PC-9 (cell line): Measurements from ENCODE around the gene DOCK9.

Experiments used
- EZH2 ChIP-seq: fragments of 200-600 bp; sonication (generic); IDR thresholded peaks from 2 replicates; pipeline ENCODE4 v1.8.0; 2017; ENCODE audit warnings: antibody characterized with exemption, low read depth
- TF ChIP-seq, protein P1 (sequence below): fragments of 200-600 bp; sonication (generic); conservative IDR thresholded peaks from 2 replicates; pipeline ENCODE4 v1.6.1; 2017; ENCODE audit warnings: mixed run types, antibody characterized with exemption, mild to moderate bottlenecking, moderate library complexity

DNA sequence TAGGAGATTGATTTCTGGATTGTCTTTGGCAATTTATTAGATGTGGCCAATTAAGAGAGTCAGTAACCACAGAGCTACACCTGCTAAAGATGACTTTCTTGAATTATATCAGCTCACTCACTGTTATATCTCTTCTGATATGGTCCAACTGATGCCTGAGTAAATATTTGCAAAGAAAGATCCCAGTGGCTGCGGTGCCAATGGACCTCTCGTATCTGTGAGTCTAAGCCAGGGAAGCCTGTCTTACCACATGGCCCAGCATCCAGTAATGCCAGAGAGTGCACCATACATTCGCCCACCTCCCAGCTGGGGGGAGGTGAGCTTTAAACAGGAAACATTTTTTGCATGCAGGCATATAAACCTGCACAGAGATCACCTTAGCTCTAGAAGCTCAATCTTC lies 142.7 kb downstream of the DOCK9 start:
- TF ChIP-seq, protein P1, sequence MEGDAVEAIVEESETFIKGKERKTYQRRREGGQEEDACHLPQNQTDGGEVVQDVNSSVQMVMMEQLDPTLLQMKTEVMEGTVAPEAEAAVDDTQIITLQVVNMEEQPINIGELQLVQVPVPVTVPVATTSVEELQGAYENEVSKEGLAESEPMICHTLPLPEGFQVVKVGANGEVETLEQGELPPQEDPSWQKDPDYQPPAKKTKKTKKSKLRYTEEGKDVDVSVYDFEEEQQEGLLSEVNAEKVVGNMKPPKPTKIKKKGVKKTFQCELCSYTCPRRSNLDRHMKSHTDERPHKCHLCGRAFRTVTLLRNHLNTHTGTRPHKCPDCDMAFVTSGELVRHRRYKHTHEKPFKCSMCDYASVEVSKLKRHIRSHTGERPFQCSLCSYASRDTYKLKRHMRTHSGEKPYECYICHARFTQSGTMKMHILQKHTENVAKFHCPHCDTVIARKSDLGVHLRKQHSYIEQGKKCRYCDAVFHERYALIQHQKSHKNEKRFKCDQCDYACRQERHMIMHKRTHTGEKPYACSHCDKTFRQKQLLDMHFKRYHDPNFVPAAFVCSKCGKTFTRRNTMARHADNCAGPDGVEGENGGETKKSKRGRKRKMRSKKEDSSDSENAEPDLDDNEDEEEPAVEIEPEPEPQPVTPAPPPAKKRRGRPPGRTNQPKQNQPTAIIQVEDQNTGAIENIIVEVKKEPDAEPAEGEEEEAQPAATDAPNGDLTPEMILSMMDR: no peak
- TF ChIP-seq EZH2: no peak
